OCI-LY7 (cell line): ENCODE measurements around the gene SIL1.
"Not testable (repeated sequence)": the region's sequence is repeated elsewhere in the genome, so short reads cannot be mapped to it uniquely, and the experiment has no call there.

ENCODE experiments used
- CTCF ChIP-seq: fragments of 200-600 bp; sonication (generic); conservative IDR thresholded peaks from 2 replicates; pipeline ENCODE4 v1.5.1; 2014; ENCODE audit warnings: mild to moderate bottlenecking, antibody characterized with exemption, low read length, moderate library complexity, mixed read lengths
- EZH2phosphoT487 ChIP-seq: fragments of 200-600 bp; sonication (generic); IDR thresholded peaks from 2 replicates; pipeline ENCODE4 v1.6.1; 2018; ENCODE audit warnings: low read depth, borderline replicate concordance, mild to moderate bottlenecking, mixed run types, antibody characterized with exemption, low read length, moderate library complexity, mixed read lengths

GRCh38 chr5:139192906-139193305 is 5.3 kb downstream of the SIL1 start:
- TF ChIP-seq CTCF, EZH2phosphoT487: not testable (repeated sequence)
